Left kidney (tissue), 2 donors: ENCODE results near the gene BSPRY. TPM values are rescaled to one million over a fixed set of nuclear protein-coding genes. Genes with fewer than 3 reads are reported as not detected.
"Not testable (repeated sequence)": the region's sequence is repeated elsewhere in the genome, so short reads cannot be mapped to it uniquely, and the experiment has no call there.

Source experiments
- DNase-seq: peaks from one replicate; pipeline ENCODE4 v3.0.0-alpha.2; 2013
- polyA plus RNA-seq: library from polyadenylated mRNA; unstranded; fragments of 120-200 nt; gene quantifications from one replicate; pipeline ENCODE4 v1.2.1, GENCODE V29; 2013; ENCODE audit not compliant: insufficient read length

BSPRY gene
- polyA plus RNA-seq, 1 donor: 7.8 TPM

- no peak for DNase-seq
These were observed 19.9 kb downstream of the BSPRY start for GRCh38 chr9:113368982-113369854.

- no peak for DNase-seq
These were observed 20.5 kb downstream of the BSPRY start for GRCh38 chr9:113369855-113370140.

GRCh38 chr9:113370806-113371325 lies 21.5 kb downstream of the BSPRY start:
- no peak for DNase-seq

- no peak for DNase-seq
These were observed 22.7 kb downstream of the BSPRY start for GRCh38 chr9:113372059-113372458.

- no peak for DNase-seq
These were observed 23.9 kb downstream of the BSPRY start for GRCh38 chr9:113373256-113373655.

GRCh38 chr9:113373676-113374392 lies 24.5 kb downstream of the BSPRY start:
- no peak for DNase-seq

GRCh38 chr9:113375057-113376023 lies 26.0 kb downstream of the BSPRY start:
- DNase-seq: no peak

GRCh38 chr9:113376634-113377567 lies 27.6 kb downstream of the BSPRY start, which contains the start of gene HDHD3:
TSS of gene HDHD3 (minus strand) at chr9:113376986. CDS start at chr9:113374354, 2,632 bp downstream.
- peak; percentile 73 for DNase-seq

- DNase-seq: not testable (repeated sequence)
These were observed 29.9 kb downstream of the BSPRY start for GRCh38 chr9:113379094-113379828.

- DNase-seq: not testable (repeated sequence)
These were observed 30.5 kb downstream of the BSPRY start for GRCh38 chr9:113379829-113380210.

GRCh38 chr9:113380869-113381378 lies 31.6 kb downstream of the BSPRY start:
- no peak for DNase-seq

- DNase-seq: not testable (repeated sequence)
These were observed 32.1 kb downstream of the BSPRY start for GRCh38 chr9:113381441-113381840.

- DNase-seq: peak; percentile 60
These were observed 32.6 kb downstream of the BSPRY start for GRCh38 chr9:113381909-113382411.

GRCh38 chr9:113386571-113387393 lies 37.4 kb downstream of the BSPRY start:
- DNase-seq: no peak

- DNase-seq: no peak
These were observed 38.4 kb downstream of the BSPRY start for GRCh38 chr9:113387560-113388230.

- DNase-seq: no peak
These were observed 39.5 kb downstream of the BSPRY start for GRCh38 chr9:113388833-113389232.

- DNase-seq: no peak
These were observed 40.1 kb downstream of the BSPRY start for GRCh38 chr9:113389451-113389850.
